ENCODE data around the gene SPAG16.

Gene SPAG16

DNA sequence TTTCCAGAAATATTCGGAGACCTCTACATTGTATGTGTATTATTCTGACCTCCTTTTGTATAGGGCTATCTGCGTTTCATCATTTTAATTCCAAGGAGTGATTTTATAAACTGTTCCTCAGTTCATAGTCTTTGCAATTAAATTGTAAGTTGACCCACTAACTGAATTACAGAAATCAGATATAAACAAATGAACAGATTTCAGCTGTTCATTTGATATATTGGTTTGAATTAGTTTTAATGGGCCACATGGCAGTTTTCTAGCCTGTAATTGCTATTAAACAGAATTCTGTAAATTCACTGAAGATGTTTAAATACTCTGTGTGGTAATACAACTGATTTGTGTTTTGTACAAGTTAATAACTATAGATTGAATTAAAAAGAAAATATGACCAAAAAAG is 780.2 kb downstream of the SPAG16 start:
- TF ChIP-seq, protein P1, sequence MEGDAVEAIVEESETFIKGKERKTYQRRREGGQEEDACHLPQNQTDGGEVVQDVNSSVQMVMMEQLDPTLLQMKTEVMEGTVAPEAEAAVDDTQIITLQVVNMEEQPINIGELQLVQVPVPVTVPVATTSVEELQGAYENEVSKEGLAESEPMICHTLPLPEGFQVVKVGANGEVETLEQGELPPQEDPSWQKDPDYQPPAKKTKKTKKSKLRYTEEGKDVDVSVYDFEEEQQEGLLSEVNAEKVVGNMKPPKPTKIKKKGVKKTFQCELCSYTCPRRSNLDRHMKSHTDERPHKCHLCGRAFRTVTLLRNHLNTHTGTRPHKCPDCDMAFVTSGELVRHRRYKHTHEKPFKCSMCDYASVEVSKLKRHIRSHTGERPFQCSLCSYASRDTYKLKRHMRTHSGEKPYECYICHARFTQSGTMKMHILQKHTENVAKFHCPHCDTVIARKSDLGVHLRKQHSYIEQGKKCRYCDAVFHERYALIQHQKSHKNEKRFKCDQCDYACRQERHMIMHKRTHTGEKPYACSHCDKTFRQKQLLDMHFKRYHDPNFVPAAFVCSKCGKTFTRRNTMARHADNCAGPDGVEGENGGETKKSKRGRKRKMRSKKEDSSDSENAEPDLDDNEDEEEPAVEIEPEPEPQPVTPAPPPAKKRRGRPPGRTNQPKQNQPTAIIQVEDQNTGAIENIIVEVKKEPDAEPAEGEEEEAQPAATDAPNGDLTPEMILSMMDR (IDR thresholded peaks at IDR 0.05; ENCODE audit: extremely low read depth, insufficient read depth, missing control alignments), result no peak
- in situ Hi-C loops (cut with MboI; ENCODE audit: low pct_unique_long_range_greater_than_20kb, low sequenced_read_pairs, unreplicated experiment), result no loop called here

DNA sequence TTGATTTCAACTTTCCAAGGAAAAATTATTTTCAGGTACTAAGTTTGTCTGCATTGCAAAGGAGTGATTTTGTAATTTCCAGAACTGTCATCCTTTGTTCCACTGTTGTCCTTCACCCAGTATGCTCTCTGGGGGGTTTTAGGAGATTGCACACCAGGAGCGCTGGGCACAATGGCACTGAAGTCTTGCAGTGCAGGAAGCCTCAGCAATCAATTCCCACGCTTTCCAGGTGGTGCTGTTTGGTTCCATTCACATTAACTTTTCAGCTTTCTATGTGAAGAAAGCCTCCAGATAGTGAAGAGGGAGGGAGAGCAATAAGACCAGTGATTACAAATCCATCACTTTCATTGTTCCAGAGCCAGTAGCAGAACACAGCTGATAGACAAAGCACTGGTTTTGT is 782.6 kb downstream of the SPAG16 start:
- no peak for DNase-seq (ENCODE audit: low spot score)
- TF ChIP-seq, protein P1 (IDR thresholded peaks at IDR 0.05; ENCODE audit: extremely low read depth, insufficient read depth, missing control alignments), result no peak
- in situ Hi-C loops (cut with MboI; ENCODE audit: low pct_unique_long_range_greater_than_20kb, low sequenced_read_pairs, unreplicated experiment), result no loop called here

More for the DNA sequence above, 780.2 kb downstream of the SPAG16 start:
- DNase-seq (ENCODE audit: low spot score), result no peak

DNA sequence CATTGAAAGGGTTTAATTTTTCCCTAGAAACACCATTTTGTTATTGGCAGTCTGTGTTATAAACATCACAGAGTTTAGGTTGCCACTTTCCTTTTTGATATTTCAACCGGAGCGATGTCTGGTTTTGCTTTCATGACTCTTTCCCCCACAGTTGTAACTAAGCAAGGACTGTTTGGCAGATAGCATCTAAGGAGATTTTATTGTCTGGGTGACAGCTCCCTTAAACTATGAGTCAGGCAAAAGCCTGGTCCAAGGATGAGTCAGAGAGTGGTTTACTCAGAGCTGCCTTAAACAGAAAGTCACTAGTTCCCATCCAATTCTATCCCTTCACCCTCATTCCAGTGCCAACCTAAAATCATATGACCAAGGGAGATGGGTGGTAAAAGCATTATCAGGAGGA is 785.0 kb downstream of the SPAG16 start:
- in situ Hi-C loops (cut with MboI; ENCODE audit: low pct_unique_long_range_greater_than_20kb, low sequenced_read_pairs, unreplicated experiment), result no loop called here
- TF ChIP-seq, protein P1 (IDR thresholded peaks at IDR 0.05; ENCODE audit: extremely low read depth, insufficient read depth, missing control alignments), result no peak
- peak; percentile 3 for DNase-seq (ENCODE audit: low spot score)

DNA sequence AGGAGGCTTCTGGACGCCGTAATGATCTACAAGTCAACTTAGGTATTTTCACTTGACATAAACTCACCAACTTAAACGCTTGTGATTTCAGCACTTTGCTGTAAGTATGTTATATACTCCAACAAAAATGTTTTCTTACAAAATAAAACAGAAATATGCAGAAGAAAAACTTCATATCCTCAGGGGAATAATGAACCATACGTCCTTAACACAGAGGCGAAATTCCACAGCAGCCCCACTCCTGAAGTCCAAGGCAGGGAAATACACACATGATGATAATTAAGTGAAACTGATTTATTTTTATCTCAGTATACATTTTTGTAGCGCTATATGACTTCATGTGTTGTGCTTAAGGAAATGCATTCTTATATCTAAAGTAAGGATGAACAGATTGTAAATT is 791.2 kb downstream of the SPAG16 start:
- DNase-seq (ENCODE audit: low spot score), result no peak
- TF ChIP-seq, protein P1 (IDR thresholded peaks at IDR 0.05; ENCODE audit: extremely low read depth, insufficient read depth, missing control alignments), result no peak
- in situ Hi-C loops (cut with MboI; ENCODE audit: low pct_unique_long_range_greater_than_20kb, low sequenced_read_pairs, unreplicated experiment), result no loop called here

DNA sequence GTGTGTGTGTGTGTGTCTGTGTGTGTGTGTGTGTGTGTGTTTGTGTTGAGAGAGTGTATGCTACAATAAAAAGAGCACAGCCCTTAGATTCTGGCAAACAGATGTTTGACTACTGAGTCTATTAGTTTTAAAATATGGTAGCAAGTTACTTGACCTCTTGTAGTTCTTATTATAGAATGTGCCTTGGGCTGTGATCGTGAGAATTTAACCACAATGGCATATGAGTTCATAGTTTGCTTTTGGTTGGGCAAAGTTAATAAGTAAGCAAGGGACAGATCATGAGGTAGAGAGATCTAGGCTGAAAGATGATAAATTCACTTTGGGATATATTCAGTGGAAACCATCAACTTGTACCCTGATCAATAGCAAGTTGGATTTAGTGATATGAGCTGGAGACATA is 792.3 kb downstream of the SPAG16 start:
- in situ Hi-C loops (cut with MboI; ENCODE audit: low pct_unique_long_range_greater_than_20kb, low sequenced_read_pairs, unreplicated experiment), result no loop called here
- TF ChIP-seq, protein P1 (IDR thresholded peaks at IDR 0.05; ENCODE audit: extremely low read depth, insufficient read depth, missing control alignments), result no peak
- no peak for DNase-seq (ENCODE audit: low spot score)

DNA sequence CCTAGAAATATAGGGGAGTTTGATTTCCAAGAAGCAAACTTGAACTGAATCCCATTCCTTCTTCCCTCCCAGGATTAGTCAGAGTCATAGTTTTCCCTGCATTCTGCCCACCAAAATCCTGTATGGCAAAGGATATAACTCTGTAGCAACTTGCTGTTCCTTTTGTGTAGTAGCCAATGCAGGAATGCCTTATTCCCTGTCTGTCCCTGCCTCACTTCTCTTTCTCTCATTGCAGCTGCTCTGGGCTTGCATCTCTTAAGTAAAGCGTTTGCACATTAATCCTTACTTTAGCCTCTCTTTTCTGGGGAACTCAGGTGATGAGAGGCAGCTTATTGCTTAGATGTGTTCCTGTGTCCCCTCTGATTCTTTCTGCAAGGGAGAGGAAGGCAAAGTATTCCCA is 793.5 kb downstream of the SPAG16 start:
- in situ Hi-C loops (cut with MboI; ENCODE audit: low pct_unique_long_range_greater_than_20kb, low sequenced_read_pairs, unreplicated experiment), result no loop called here
- DNase-seq (ENCODE audit: low spot score), result no peak
- TF ChIP-seq, protein P1 (IDR thresholded peaks at IDR 0.05; ENCODE audit: extremely low read depth, insufficient read depth, missing control alignments), result no peak

DNA sequence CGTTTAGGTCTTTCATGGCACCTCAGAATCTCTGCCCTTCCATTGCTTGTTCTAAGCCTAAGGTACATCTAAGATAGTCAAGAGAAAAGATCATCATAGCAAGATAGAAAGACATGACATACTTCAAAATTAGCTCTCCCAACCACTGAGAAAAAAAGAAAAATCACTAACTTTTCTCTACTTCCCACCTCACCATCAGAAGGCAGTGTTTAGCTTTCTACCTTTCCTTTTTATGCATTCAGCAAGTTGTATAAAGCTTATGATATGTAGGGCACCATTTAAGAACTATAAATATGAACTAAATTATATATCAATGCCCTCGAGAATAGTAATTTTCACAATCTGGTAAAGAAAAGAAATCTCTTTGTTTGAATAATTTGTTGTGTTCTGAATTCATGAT is 794.8 kb downstream of the SPAG16 start:
- TF ChIP-seq, protein P1 (IDR thresholded peaks at IDR 0.05; ENCODE audit: extremely low read depth, insufficient read depth, missing control alignments), result no peak
- DNase-seq (ENCODE audit: low spot score), result no peak
- in situ Hi-C loops (cut with MboI; ENCODE audit: low pct_unique_long_range_greater_than_20kb, low sequenced_read_pairs, unreplicated experiment), result no loop called here

Measured in GM13977 (cell line).